ENCODE results near the gene CD79B. TPM values are rescaled to one million over a fixed set of nuclear protein-coding genes. Genes with fewer than 3 reads are reported as not detected.
"Not testable (repeated sequence)": the region's sequence is repeated elsewhere in the genome, so short reads cannot be mapped to it uniquely, and the experiment has no call there.

CD79B gene
- total RNA-seq, 1 experiment from 2014 or later = not detected

GRCh38 chr17:63919311-63919723, 12.8 kb downstream of the CD79B start:
- no peaks in the 10 kb centered on the region for H3K9me3 ChIP-seq (ENCODE audit: control insufficient read depth, insufficient read depth, low read depth, low read length)
- in situ Hi-C loops (cut with HindIII; ENCODE audit: low pct_unique_long_range_greater_than_20kb, low sequenced_read_pairs) = no loop called here
- POLR2A ChIA-PET = no interaction called here
- H3K4me1 ChIP-seq (ENCODE audit: control insufficient read depth, insufficient read depth, low read length) = no peaks in the 10 kb centered on the region
- H3K36me3 ChIP-seq (ENCODE audit: control insufficient read depth, insufficient read depth, low read length) = no peaks in the 10 kb centered on the region
- no TSS peak for BruUV-seq (replicated peaks)
- no peak overlapping the region for H3K4me3 ChIP-seq (ENCODE audit: low read depth in 2 of 2, low read length in 2 of 2)
- CTCF ChIA-PET = interaction anchor here (0.5 to 2.9 kb wide), 12 partner anchors 10 to 409 kb away, joined by 3 to 14 read pairs (median 4); partner anchors contain the start of gene ERN1
- peak; percentile 93 for ATAC-seq
- TF ChIP-seq REST (IDR thresholded peaks at IDR 0.05; ENCODE audit: insufficient read depth in 1 of 2, low read depth in 2 of 2, low read length in 1 of 2) (no peak), CTCF (IDR thresholded peaks at IDR 0.05) (peak; percentile 86), SIN3A (IDR thresholded peaks at IDR 0.05; ENCODE audit: borderline replicate concordance, insufficient read depth, low read depth, low read length) (no peak)
- H3K27me3 ChIP-seq (ENCODE audit: control insufficient read depth, insufficient read depth, low read length) = no peaks in the 10 kb centered on the region
- peak; percentile 72 for DNase-seq (ENCODE audit: low read depth, low spot score)
- no peak overlapping the region for H3K27ac ChIP-seq (ENCODE audit: low read length)
- intact Hi-C loops (cut with micrococcal nuclease; ENCODE audit: unreplicated experiment) = loop anchor here (10.0 kb wide), 3 partner anchors 75 to 215 kb away; partner anchors contain the start of genes ERN1, ICAM2 and PRR29

- in situ Hi-C loops (cut with HindIII; ENCODE audit: low pct_unique_long_range_greater_than_20kb, low sequenced_read_pairs); H3K4me3 ChIP-seq (ENCODE audit: low read depth in 2 of 2, low read length in 2 of 2); POLR2A ChIA-PET; H3K36me3 ChIP-seq (ENCODE audit: control insufficient read depth, insufficient read depth, low read length); DNase-seq (ENCODE audit: low read depth, low spot score); H3K27ac ChIP-seq (ENCODE audit: low read length); H3K27me3 ChIP-seq (ENCODE audit: control insufficient read depth, insufficient read depth, low read length); BruUV-seq (replicated peaks); ATAC-seq; H3K4me1 ChIP-seq (ENCODE audit: control insufficient read depth, insufficient read depth, low read length); H3K9me3 ChIP-seq (ENCODE audit: control insufficient read depth, insufficient read depth, low read depth, low read length): not testable (repeated sequence)
- intact Hi-C loops (cut with micrococcal nuclease; ENCODE audit: unreplicated experiment) = loop anchor here (10.0 kb wide), 3 partner anchors 76 to 216 kb away; partner anchors contain the start of genes ERN1, ICAM2 and PRR29
- CTCF ChIA-PET = interaction anchor here (0.5 to 2.9 kb wide), 9 partner anchors 10 to 215 kb away, joined by 3 to 14 read pairs (median 4); partner anchors contain the start of gene ERN1
Observed at GRCh38 chr17:63918789-63919305, 13.3 kb downstream of the CD79B start, which contains the start of gene GH1. GH1 (minus strand) TSS chr17:63918839; CDS start chr17:63918776, 63 bp downstream.

GRCh38 chr17:63918305-63918704, 13.8 kb downstream of the CD79B start:
- ChIA-PET CTCF (interaction anchor here (1.0 to 2.9 kb wide), 5 partner anchors 17 to 215 kb away, joined by 3 to 14 read pairs (median 3); partner anchors contain the start of gene ERN1), POLR2A (no interaction called here)
- Histone ChIP-seq H3K9me3 (ENCODE audit: control insufficient read depth, insufficient read depth, low read depth, low read length) (no peaks in the 10 kb centered on the region), H3K4me3 (ENCODE audit: low read depth in 2 of 2, low read length in 2 of 2) (no peak overlapping the region), H3K27me3 (ENCODE audit: control insufficient read depth, insufficient read depth, low read length) (no peaks in the 10 kb centered on the region), H3K4me1 (ENCODE audit: control insufficient read depth, insufficient read depth, low read length) (no peaks in the 10 kb centered on the region), H3K27ac (ENCODE audit: low read length) (no peak overlapping the region), H3K36me3 (ENCODE audit: control insufficient read depth, insufficient read depth, low read length) (no peaks in the 10 kb centered on the region)
- TF ChIP-seq REST (IDR thresholded peaks at IDR 0.05; ENCODE audit: insufficient read depth in 1 of 2, low read depth in 2 of 2, low read length in 1 of 2) (no peak), POLR2AphosphoS5 (IDR thresholded peaks at IDR 0.05; ENCODE audit: low read depth, low read length) (no peak), CTCF (IDR thresholded peaks at IDR 0.05) (no peak; the same call in 1 of the 2 replicates), SIN3A (IDR thresholded peaks at IDR 0.05; ENCODE audit: borderline replicate concordance, insufficient read depth, low read depth, low read length) (no peak), TCF7L2 (IDR thresholded peaks at IDR 0.05; ENCODE audit: low read depth, low read length) (no peak)
- BruUV-seq (replicated peaks) = no TSS peak
- in situ Hi-C loops (cut with HindIII; ENCODE audit: low pct_unique_long_range_greater_than_20kb, low sequenced_read_pairs) (no loop called here), intact Hi-C loops (cut with micrococcal nuclease; ENCODE audit: unreplicated experiment) (loop anchor here (10.0 kb wide), 3 partner anchors 76 to 216 kb away; partner anchors contain the start of genes ERN1, ICAM2 and PRR29)
- no peak for ATAC-seq
- no peak for DNase-seq (ENCODE audit: low read depth, low spot score)
